PC-3 (cell line): ENCODE data around the gene RNF14. TPM values are rescaled to one million over a fixed set of nuclear protein-coding genes. Genes with fewer than 3 reads are reported as not detected.

Experiments
- ATAC-seq: fragments of 200-7000 bp; cut with Tn5 transposase; 2 replicates; pipeline ENCODE4 v1.9.1; 2020; ENCODE audit warnings: mild to moderate bottlenecking, moderate library complexity
- BruUV-seq: library from RNA; stranded (reverse); fragments of 400-500 nt; replicated peaks from 2 replicates; lab custom pipeline; 2021; lab: Mats Ljungman, UMichigan
- CTCF ChIA-PET: fragments of 300-600 bp; sonication (Branson Sonifier 250); formaldehyde crosslinking; loops from one replicate; lab custom pipeline; 2022; ENCODE audit warnings: antibody characterized with exemption; lab: Charles Lee
- POLR2A ChIA-PET: fragments of 300-600 bp; sonication (Branson Sonifier 250); formaldehyde crosslinking; loops from one replicate; lab custom pipeline; 2022; ENCODE audit warnings: antibody characterized with exemption; ENCODE audit not compliant: unreplicated experiment; lab: Charles Lee
- DNase-seq: peaks from one replicate; pipeline ENCODE4 v3.0.0-alpha.2; 2015
- H2AFZ ChIP-seq: fragments of 300-600 bp; sonication (generic); 2 replicates; pipeline ENCODE4 v1.6.0; 2016; ENCODE audit warnings: antibody characterized with exemption, low read length
- H3F3A ChIP-seq: fragments of 300-600 bp; sonication (generic); one replicate; pipeline ENCODE4 v1.6.0; 2017; ENCODE audit warnings: antibody characterized with exemption, low read length, control low read depth, mild to moderate bottlenecking; ENCODE audit not compliant: unreplicated experiment
- H3K27ac ChIP-seq: fragments of 300-600 bp; sonication (generic); 2 replicates; pipeline ENCODE4 v1.5.1; 2016; ENCODE audit warnings: mild to moderate bottlenecking, low read length
- H3K27me3 ChIP-seq: fragments of 300-600 bp; sonication (generic); 2 replicates; pipeline ENCODE4 v1.6.1; 2016; ENCODE audit warnings: low read length, mixed read lengths
- H3K36me3 ChIP-seq: fragments of 300-600 bp; sonication (generic); 2 replicates; pipeline ENCODE4 v1.6.1; 2016; ENCODE audit warnings: low read depth, mixed run types, low read length, mixed read lengths
- H3K4me1 ChIP-seq: fragments of 300-600 bp; sonication (generic); 2 replicates; pipeline ENCODE4 v1.5.1; 2016; ENCODE audit warnings: low read length; ENCODE audit not compliant: insufficient read depth
- H3K4me2 ChIP-seq: fragments of 300-600 bp; sonication (generic); 2 replicates; pipeline ENCODE4 v1.6.0; 2016; ENCODE audit warnings: low read length
- H3K4me3 ChIP-seq: fragments of 300-600 bp; sonication (generic); 2 replicates; pipeline ENCODE4 v1.5.1; 2016; ENCODE audit warnings: mild to moderate bottlenecking, low read length, mixed read lengths
- H3K79me2 ChIP-seq: fragments of 300-600 bp; sonication (generic); 2 replicates; pipeline ENCODE4 v1.6.1; 2017; ENCODE audit warnings: low read length, mixed read lengths
- H3K9ac ChIP-seq: fragments of 300-600 bp; sonication (generic); 2 replicates; pipeline ENCODE4 v1.6.0; 2016; ENCODE audit warnings: mild to moderate bottlenecking, low read length
- H3K9me2 ChIP-seq: fragments of 300-600 bp; sonication (generic); replicated peaks from 2 replicates; pipeline ENCODE4 v1.6.1; 2016; ENCODE audit warnings: mixed run types, low read length, mixed read lengths
- H3K9me3 ChIP-seq: fragments of 300-600 bp; sonication (generic); 2 replicates; pipeline ENCODE4 v1.6.1; 2016; ENCODE audit warnings: low read length, mixed read lengths
- H4K20me1 ChIP-seq: fragments of 300-600 bp; sonication (generic); 2 replicates; pipeline ENCODE4 v1.6.1; 2016; ENCODE audit warnings: low read length, mixed read lengths
- CTCF ChIP-seq: fragments of 300-600 bp; sonication (generic); conservative IDR thresholded peaks from 2 replicates; pipeline ENCODE4 v1.5.1; 2017; ENCODE audit warnings: antibody characterized with exemption, low read depth, mild to moderate bottlenecking, low read length
- EZH2 ChIP-seq: fragments of 300-600 bp; sonication (generic); IDR thresholded peaks from one replicate; pipeline ENCODE4 v1.6.1; 2017; ENCODE audit warnings: antibody characterized with exemption, mild to moderate bottlenecking, low read length; ENCODE audit not compliant: unreplicated experiment
- EZH2phosphoT487 ChIP-seq: fragments of 300-600 bp; sonication (generic); IDR thresholded peaks from 2 replicates; pipeline ENCODE4 v1.6.1; 2018; ENCODE audit warnings: mild to moderate bottlenecking, antibody characterized with exemption, low read length, borderline replicate concordance
- intact Hi-C: fragments of 100-400 bp; cut with micrococcal nuclease; formaldehyde crosslinking; loops from 2 replicates; pipeline ENCODE4 v1.9.0; 2023
- total RNA-seq: library from RNA; depleted of rRNA; stranded (reverse); fragments of >200 nt; gene quantifications from 2 replicates; pipeline ENCODE4 v1.2.3, GENCODE V29; 2014

Gene RNF14
- total RNA-seq, 1 experiment from 2014 or later, result 32.1 TPM

- no peak overlapping the region for H3K4me3 ChIP-seq
- ATAC-seq, result no peak
- no peaks in the 10 kb centered on the region for H4K20me1 ChIP-seq
- H3K4me2 ChIP-seq, result no peak overlapping the region
- no peaks in the 10 kb centered on the region for H3K79me2 ChIP-seq
- no peaks in the 10 kb centered on the region for H3K27me3 ChIP-seq
- H3F3A ChIP-seq, result no peaks in the 10 kb centered on the region
- POLR2A ChIA-PET, result no interaction called here
- H3K9me3 ChIP-seq, result no peaks in the 10 kb centered on the region
- H3K36me3 ChIP-seq, result peaks cover 18% of the 10 kb centered on the region
- CTCF ChIA-PET, result no interaction called here
- intact Hi-C loops, result no loop called here
- no peak overlapping the region for H3K27ac ChIP-seq
- TF ChIP-seq EZH2 (no peak), EZH2phosphoT487 (no peak), CTCF (no peak)
- no peak overlapping the region for H3K9ac ChIP-seq
- no peak overlapping the region for H2AFZ ChIP-seq
- no TSS peak for BruUV-seq
- H3K9me2 ChIP-seq, result no peaks in the 10 kb centered on the region
- H3K4me1 ChIP-seq, result no peaks in the 10 kb centered on the region
- DNase-seq, result no peak
Observed at GRCh38 chr5:141931694-141932093, 37.2 kb upstream of the RNF14 start.

- H3K4me3 ChIP-seq, result no peak overlapping the region
- no peaks in the 10 kb centered on the region for H3K4me1 ChIP-seq
- TF ChIP-seq EZH2, result no peak
- TF ChIP-seq CTCF, result no peak
- TF ChIP-seq EZH2phosphoT487, result no peak
- H3K27me3 ChIP-seq, result no peaks in the 10 kb centered on the region
- no peaks in the 10 kb centered on the region for H3K9me3 ChIP-seq
- DNase-seq (no peak), ATAC-seq (no peak)
- no TSS peak for BruUV-seq
- H3K4me2 ChIP-seq, result no peak overlapping the region
- POLR2A ChIA-PET, result no interaction called here
- H3K27ac ChIP-seq, result no peak overlapping the region
- CTCF ChIA-PET, result no interaction called here
- no peaks in the 10 kb centered on the region for H4K20me1 ChIP-seq
- peaks cover 15% of the 10 kb centered on the region for H3K36me3 ChIP-seq
- intact Hi-C loops, result no loop called here
- no peaks in the 10 kb centered on the region for H3F3A ChIP-seq
- H2AFZ ChIP-seq, result no peak overlapping the region
- no peak overlapping the region for H3K9ac ChIP-seq
- no peaks in the 10 kb centered on the region for H3K9me2 ChIP-seq
- H3K79me2 ChIP-seq, result no peaks in the 10 kb centered on the region
Observed at GRCh38 chr5:141933151-141933550, 35.8 kb upstream of the RNF14 start.

GRCh38 chr5:141934099-141934844 is 34.6 kb upstream of the RNF14 start:
- Histone ChIP-seq H3K79me2 (no peaks in the 10 kb centered on the region), H3K9me3 (no peaks in the 10 kb centered on the region), H3K9ac (no peak overlapping the region), H3K4me1 (no peaks in the 10 kb centered on the region), H2AFZ (no peak overlapping the region), H3K9me2 (no peaks in the 10 kb centered on the region), H3K27ac (no peak overlapping the region), H3K27me3 (no peaks in the 10 kb centered on the region), H3K36me3 (peaks cover 9% of the 10 kb centered on the region), H4K20me1 (no peaks in the 10 kb centered on the region), H3K4me2 (no peak overlapping the region), H3F3A (no peaks in the 10 kb centered on the region), H3K4me3 (no peak overlapping the region)
- intact Hi-C loops, result no loop called here
- DNase-seq (no peak), ATAC-seq (no peak)
- no TSS peak for BruUV-seq
- CTCF ChIA-PET, result interaction anchor here (0.6 kb wide), 1 partner anchor 270 kb away, joined by 3 read pairs; no protein-coding TSS in a partner anchor
- POLR2A ChIA-PET, result no interaction called here
- TF ChIP-seq EZH2phosphoT487 (no peak), EZH2 (no peak), CTCF (no peak)
